NCI-H1048 (cell line): ENCODE data around the gene PRLR.
"Not testable (repeated sequence)": the region's sequence is repeated elsewhere in the genome, so short reads cannot be mapped to it uniquely, and the experiment has no call there.

Source experiments
- DNase-seq: peaks from one replicate; lab custom pipeline; 2025; lab: John Stamatoyannopoulos, UW

Gene PRLR

DNA sequence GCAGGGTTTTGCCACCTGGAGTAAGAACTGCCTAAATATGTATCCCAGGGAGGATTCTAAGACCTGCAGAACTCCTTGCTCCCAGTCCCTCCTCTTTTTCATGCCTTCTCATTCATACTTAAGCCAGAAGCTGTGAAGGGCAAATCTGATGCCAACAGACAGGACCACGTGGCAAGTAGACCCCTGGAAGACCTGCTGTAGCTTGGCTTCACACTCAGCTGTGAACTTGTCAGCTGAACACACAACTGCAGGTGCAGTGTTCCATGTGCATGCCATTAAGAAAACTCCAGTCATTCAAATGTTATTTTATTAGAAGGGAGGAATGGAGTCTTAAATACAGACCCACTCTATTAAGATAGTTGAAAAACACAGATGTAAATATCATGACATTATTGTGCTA is 103.3 kb downstream of the PRLR start:
- DNase-seq, result no peak

DNA sequence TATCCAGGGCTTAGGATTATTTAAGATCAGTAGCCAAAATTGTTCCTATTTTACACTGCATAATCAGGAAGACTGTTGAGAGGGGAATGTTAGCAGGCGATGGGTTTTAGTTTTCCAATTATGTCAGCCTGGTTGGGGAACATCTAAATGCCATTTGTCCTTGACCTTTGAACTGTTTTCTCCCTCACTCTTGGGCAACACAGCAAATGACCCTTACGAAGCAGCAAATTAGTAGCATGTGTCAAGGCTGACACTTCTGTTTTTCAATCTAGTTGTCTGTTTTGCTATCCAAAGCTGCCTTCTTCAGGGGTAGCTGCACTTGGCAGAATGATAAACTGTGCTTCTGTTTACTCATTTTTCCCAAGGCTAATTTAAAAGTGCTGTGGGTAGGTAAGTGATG is 104.5 kb downstream of the PRLR start:
- DNase-seq, result no peak

DNA sequence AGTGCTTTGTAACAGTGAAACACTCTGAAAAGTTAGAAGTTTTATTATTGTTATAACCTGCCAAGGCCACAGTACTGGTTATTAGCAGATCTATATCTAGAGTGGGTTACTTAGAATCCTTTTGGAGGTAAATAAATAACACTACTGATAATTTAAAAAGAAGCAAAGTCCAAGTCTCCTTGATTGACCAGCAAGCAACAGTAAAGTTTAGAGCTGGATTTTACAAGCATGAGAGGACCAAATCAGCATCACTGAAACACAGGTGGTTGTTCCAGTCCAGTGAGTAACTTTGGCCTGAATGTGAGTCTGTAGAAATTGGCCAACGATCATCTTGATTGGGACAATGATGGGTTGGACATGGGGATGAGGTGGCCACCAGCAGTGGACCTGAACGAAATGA is 105.4 kb downstream of the PRLR start:
- no peak for DNase-seq

DNA sequence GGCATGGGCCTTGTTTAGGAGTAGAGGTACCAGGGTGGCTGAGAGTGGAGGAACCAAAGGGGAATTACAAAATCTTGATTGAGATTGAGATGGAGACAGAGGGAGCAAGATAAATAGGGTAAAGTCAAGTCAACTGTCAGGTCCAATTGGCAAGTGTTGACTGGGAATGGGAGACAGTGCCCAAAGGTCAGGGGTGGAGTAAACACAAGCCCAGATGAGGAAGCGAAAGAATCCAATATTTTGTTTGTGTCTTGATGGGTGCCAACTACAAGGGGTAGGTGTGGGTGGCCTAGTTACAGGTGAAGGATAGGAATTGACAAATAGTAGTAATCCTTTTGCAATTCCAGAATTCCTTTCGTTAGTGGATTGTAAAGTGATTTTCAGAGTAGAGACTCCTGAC is 107.5 kb downstream of the PRLR start:
- no peak for DNase-seq

DNA sequence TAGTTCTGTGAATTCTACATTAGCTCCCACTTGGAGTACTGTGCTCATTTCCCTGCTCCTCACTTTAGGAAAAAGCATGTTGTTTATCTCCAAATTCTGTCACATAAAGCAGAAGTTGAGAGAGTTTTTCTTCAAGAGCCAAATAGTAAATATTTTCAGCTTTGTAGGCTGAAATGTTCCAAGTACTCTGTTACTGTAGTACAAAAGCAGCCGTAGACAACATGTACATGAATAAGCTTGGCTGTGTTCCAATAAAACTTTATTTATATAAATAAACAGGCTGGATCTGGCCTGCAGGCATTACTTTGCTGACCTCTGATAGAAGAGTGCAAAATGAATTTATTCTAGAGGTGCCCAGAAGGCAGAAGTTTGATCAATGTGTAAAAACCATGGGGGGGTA is 109.6 kb downstream of the PRLR start:
- DNase-seq, result no peak

DNA sequence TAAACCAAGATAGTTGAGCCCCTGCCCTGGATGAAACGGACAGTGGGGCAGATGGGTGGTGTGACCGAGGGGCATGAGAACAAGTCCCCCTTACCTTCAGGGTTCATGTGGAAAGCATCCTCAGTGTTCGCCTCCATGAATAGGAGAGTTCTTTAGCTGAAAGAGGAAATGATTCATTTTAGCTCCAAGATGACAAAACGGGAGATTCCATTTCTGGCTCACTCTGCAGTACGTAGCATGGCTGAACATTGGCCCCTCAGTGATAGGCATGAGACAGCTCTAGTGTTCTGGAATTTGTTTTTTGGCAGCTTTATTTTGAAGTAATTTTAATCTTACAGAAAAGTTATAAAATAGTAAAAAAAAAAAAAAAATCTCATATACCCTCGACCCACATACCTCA is 112.3 kb downstream of the PRLR start:
- DNase-seq, result no peak

DNA sequence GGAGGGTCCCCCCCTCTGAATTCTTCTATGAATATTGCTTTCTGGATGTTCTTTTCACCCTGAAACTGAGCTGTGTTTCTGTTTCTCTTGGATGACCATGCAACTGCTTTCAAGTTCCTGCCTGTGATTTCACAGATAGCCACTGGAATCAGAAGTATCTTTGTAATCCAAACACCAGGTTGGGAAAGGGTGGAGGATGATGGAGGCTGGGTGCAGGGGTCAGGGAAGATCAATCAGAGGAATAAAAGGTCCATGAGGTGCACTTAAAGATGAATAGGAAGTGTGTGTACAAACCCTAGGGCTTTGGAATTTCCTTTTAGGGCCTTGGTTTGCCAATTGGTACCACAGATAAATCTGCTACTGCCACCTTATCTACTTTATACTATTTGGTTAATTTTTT is 114.4 kb downstream of the PRLR start:
- DNase-seq, result no peak

DNA sequence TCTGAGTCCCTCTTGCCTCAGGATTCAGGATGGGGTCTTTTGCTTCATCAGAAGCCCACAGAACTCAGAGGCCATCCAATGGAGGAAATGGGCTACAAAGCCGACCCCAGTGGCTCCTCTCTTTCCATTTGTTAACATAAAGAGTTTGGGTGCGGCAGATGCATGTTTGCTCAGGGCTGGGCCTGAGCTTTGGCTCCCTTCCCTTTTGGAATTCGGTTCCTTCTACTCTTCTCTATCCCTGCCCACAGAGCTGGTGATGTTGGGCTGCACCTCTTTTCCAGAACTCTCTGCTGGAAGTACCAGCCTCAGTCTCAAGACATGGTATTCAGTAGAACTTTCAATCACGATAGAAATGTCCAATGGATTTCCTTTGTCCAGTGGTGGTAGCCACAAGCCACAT is 115.6 kb downstream of the PRLR start:
- DNase-seq, result no peak

DNA sequence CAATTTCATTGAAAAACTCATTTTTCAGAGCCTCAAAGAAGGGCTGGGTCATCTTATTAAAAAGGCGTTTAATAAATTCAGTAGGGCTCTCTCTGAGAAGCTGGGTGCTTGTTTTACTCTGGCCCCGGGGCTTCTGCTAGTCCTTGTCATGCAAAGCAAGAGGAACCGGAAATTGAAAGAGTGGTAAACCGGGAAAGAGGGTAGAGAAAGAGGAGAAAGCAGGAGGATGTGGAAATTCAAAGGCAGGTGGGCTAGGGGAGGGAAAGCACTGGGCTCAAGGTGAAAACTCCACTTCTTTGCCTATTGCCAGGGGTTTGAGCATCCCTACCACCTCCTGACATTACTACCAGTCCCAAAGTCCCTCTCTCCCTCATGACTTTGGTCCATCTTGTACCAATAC is 118.0 kb downstream of the PRLR start:
- DNase-seq, result no peak

DNA sequence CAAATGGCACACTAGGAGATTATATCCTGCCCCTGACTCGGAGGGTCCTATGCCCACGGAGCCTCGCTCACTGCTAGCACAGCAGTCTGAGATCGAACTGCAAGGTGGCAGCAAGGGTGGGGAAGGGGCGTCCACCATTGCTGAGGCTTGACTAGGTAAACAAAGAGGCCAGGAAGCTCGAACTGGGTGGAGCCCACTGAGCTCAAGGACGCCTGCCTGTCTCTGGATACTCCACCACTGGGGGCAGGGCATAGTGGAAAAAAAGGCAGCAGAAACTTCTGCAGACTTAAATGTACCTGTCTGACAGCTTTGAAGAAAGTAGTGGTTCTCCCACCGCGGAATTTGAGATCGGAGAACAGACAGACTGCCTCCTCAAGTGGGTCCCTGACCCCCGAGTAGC is 125.7 kb downstream of the PRLR start:
- DNase-seq, result not testable (repeated sequence)

DNA sequence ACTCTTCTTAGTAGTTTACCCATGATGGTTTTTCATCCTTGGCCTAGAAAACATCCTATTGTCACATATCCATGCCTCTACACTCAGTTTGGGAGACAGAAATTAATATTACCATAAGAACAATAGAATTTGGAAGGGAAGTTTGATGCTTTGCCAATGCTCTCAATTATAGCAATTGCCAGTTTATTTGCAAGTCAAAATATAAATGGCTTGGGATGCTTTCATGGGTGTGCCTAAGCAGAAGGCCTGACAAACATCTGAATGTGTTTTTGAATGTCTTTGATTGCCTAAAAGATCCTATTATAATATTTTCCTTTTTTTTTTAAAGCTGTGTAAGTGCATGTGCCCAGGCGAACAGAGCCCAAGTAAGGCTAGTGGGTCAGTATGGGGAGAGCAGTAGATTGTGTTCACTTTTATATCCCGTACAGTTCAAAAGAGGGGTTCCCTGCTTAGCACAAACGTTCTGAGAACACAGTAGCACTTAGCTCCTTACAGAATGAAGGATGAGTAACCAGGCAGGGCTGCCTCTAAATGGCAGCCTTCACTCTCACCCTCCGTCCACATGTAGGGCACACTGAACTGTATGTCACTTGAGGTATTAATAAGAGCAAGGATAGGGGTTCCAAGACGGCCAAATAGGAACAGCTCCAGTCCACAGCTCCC is 126.5 kb downstream of the PRLR start:
- no peak for DNase-seq

DNA sequence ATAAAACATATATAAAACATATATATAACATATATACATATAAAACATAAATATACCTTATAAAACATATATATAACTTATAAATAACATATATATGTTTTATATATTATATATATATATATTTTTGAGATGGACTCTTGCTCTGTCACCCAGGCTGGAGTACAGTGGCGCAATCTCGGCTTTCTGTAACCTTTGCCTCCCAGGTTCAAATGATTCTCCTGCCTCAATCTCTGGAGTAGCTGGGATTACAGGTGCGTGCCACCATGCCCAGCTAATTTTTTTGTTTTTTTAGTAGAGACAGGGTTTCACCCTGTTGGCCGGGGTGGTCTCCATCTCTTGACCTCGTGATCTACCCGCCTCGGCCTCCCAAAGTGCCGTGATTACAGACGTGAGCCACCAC is 128.6 kb downstream of the PRLR start:
- DNase-seq, result not testable (repeated sequence)

DNA sequence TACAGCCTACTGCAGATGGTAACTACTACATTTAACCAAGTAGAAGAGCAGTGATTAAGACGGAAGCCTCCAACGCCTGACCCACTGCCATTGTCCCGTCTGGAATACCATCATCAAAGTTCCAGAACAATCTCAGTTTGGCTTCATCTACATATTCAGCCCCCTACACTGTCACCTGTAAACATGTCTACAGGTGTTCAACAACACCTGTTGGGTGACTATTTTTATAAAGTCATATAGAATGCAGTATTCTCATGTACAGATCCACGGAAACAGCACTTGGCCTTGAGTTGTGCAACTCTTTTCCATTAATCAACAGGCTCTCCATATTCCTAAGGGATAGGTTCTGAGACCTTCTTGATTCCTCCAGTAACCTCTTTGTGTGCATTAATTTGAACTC is 129.3 kb downstream of the PRLR start:
- DNase-seq, result no peak

DNA sequence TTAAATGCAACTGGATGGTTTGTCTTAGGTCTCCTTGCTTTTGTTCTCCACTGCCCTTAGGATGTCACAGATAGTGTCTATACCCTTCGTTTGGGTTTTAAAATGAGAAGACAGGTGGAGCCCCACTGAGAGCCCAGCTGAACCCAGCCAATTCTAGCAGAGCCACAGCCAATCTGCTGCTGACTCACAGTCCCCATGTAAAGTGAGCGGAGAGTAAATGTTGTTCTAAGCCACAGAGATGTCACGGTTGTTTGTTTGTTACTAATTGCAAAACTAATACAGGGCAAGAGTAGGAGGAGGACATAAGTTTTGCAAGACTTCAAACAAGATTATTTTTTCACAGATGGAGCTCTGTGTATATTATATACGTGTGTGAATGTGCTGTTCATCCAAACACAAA is 132.1 kb downstream of the PRLR start:
- no peak for DNase-seq

DNA sequence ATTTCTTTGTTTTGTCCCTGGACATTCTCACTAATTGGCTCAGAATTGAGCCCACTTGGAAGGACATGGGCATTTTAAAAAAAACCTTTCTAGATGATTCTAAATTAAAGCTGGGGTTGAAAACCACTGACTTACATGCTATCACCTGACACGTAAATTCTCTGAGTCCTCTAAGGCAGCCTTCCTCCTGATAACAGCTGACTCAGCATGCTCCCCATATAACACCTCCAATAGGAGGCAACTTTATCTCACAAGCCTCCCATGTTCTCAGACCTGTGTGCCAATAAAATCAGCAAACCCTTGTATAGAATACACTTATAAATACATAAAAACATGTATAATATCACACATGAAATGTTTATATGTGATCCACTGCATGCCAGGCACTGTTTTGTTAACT is 133.4 kb downstream of the PRLR start:
- DNase-seq, result no peak

DNA sequence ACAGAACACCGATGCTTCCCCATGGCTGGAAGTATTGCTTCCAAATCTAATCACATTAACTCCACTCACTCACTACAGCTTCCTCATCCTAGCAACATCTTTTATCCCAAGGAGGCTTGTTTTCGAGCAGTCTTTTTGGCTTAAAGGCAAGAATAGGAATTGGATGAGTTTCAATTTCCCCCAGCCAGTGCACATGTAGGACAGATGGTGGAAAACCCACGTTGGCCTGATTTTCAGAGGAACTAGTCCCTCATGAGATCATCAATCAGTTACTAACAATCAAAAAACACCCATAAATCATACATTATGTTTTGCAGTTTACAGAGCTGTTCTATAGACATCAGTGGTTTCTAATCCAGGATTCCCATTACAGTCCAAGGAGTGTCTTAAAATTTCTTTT is 134.1 kb downstream of the PRLR start:
- no peak for DNase-seq

DNA sequence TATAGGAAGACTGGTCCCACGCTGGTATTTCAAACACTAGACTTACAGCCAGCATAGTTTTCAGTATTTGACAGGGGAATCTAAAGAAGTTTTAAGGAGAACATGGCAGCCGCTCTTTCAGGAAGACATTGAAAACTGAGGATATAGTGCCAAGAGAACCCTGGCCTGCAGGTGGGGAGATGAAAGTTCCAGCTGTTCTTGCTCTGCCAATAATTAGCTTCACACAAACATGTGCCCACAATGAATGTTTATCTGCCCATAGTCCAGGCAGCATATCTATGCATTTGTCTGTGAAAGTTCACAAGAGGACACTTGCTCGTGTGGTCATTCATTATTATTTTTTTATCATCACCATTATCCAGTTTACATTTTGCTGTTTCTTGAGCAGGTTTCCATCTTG is 134.9 kb downstream of the PRLR start:
- DNase-seq, result no peak

DNA sequence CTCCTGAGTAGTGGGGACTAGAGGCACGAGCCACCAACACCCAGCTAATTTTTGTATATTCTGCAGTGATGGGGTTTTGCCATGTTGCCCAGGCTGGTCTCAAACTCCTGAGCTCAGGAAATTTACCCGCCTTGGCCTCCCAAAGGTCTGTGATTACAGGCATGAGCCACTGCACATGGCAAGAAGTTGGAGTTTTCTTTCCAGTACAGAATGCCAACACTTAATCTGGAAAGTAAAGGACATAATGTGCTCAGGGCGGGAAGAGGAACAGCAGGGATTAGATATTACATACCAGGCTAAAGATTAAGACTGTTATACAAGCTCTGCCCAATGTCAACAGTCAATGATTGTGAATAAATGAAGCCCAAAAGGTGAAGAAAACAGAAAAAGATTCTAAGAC is 135.3 kb downstream of the PRLR start:
- DNase-seq, result no peak

DNA sequence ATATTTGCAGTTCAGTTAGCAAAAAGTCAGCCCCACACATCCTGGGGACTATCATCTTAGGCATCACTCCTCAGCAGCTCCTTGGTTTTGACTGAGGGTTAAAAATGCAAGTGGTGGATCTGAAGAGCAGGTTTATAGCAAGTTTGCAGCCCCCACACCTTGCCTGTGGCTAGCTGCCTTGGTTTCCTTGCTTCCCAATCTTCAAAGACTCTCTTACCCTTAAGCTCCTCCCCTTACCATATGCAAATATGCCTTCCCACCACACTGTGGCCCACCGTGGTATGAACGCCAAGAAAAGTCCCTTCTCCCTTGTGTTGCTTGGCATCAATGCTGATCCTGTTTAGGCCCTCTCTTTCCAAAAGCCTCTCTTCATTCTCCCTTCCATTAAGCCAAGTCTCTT is 137.6 kb downstream of the PRLR start:
- no peak for DNase-seq

DNA sequence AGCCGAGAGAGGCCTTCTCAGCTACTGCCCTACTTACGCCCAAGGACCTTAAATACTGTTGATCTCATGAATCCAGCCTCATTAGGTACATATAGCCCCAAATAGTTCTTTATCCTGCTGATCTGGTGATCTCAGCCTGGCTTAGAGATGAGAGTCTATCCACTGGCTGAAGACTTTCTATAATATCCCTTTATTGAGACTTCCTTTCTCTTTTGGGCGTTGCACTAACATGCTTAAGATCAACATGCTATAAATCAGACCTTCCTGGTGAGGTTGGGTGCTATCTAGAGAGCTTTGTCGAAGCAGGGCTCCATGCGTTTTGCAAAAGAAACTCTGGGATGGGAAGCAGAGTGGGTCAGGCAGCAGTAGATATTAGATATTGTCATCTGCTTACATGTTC is 138.6 kb downstream of the PRLR start:
- no peak for DNase-seq

DNA sequence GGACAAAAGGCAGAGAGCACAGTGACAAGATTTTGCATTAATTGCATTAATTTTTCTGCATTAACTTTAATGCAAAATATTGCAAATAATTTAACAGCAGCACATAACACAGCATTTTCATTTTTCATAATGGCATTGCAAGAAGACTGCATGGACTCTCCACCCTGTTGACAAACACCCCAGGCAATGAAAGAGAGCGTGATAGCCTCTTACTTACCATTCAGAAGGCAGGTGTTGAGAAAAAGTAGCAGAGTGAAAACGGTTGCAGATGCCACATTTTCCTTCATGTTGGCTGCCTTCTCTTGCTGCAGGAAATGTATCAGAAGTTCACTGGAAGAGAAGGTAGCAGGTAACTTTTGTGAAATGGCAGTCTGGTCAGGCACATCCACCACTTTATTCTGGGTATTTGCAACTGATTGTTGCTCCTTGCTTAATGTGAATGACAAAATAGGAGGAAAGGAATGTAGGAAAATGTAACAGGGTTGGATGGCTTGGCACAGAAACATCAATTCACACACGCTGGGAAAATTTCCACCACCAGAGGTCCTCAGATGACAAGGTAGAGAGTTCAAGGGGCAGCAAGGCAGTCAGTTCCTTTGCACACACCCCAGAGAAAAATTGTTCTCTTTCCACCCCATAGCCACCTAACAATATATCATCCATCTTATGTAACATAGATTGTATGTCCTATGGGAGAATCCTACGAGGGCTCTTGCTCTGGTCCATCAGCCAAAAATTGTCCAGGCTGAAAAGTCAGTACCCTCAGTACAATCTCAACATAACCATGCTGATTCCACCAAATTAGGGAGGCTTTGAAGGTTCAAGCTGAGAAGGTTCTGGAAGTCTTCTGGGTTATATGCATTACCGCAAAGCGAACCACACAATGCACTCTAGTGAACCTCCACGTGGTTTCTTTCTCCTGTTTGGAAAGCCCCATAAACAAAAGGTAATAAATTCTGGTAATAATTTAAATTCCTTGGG is 140.7 kb downstream of the PRLR start:
- peak; percentile 3 for DNase-seq

DNA sequence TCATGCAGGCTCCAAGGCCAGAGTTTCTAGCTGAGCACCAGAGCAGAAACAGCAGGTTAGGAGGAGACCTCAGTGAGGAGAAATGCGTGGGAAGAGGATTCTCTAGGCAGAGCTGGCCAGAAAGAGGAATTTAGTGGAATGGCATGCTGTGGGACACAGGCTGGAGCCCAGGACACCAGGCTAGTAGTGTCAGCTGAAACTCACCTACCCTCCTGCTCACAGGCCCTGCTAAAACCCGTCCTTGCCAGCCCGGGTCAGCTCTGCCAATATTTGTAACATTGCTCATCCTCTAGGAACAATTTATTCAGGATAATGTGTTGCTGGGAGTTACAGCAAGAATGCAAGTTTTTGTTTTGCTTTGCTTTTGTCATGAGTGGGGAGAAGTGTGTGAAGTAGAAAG is 142.3 kb downstream of the PRLR start:
- no peak for DNase-seq

DNA sequence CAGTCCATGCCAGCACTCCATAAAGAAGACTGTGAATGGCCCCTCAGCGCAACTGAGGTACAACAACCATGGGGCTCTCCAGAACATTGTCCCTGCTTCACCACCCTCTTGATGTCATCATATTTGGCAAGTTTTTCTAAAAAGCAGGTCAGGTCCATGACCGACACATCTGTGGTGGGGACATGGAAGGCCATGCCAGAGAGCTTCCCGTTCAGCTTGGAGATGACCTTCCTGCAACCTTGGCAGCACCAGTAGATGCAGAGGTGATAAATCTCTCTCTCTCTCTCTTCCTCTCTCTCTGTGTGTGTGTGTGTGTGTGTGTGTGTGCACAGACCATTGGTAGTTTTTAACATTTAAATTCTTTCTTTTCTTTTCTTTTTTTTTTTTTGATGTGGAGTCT is 147.1 kb downstream of the PRLR start:
- no peak for DNase-seq

DNA sequence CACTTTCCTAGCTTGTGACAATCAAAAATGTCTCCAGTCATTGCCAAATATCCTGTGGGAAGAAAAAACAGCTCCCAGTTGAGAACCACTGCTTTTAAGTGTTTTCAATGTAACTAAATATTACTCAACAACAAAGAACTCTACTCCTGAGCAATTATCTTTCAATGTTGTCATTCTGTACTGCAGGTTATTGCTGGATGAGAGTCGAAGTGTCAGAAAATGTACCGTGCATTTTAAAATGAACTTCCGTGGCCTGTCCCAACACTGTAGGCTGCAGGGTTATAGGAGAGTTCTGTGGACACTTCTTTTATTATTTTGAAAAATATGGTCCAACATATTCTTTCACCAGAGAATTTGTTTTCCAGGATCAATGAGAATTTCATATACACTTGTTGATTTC is 147.8 kb downstream of the PRLR start:
- no peak for DNase-seq
